ENCODE measurements around the gene MGST2.
"Not testable (repeated sequence)": the region's sequence is repeated elsewhere in the genome, so short reads cannot be mapped to it uniquely, and the experiment has no call there.

The MGST2 gene

GRCh38 chr4:139692309-139693012 is 26.8 kb downstream of the MGST2 start:
- Histone ChIP-seq H3K9me3 (ENCODE audit: severe bottlenecking) (no peaks in the 10 kb centered on the region), H3K4me1 (ENCODE audit: insufficient read depth, poor library complexity, severe bottlenecking) (no peaks in the 10 kb centered on the region), H3K27me3 (ENCODE audit: insufficient read depth, poor library complexity, severe bottlenecking) (no peaks in the 10 kb centered on the region), H3K36me3 (ENCODE audit: low read depth) (peaks cover 18% of the 10 kb centered on the region), H3K4me3 (ENCODE audit: severe bottlenecking) (no peak overlapping the region), H3K27ac (ENCODE audit: poor library complexity, severe bottlenecking) (no peak overlapping the region)
- DNase-seq (ENCODE audit: low spot score) (no peak), ATAC-seq (ENCODE audit: low read depth) (peak; percentile 25; the same call in 1 of the 3 replicates)
- TF ChIP-seq, protein P1, sequence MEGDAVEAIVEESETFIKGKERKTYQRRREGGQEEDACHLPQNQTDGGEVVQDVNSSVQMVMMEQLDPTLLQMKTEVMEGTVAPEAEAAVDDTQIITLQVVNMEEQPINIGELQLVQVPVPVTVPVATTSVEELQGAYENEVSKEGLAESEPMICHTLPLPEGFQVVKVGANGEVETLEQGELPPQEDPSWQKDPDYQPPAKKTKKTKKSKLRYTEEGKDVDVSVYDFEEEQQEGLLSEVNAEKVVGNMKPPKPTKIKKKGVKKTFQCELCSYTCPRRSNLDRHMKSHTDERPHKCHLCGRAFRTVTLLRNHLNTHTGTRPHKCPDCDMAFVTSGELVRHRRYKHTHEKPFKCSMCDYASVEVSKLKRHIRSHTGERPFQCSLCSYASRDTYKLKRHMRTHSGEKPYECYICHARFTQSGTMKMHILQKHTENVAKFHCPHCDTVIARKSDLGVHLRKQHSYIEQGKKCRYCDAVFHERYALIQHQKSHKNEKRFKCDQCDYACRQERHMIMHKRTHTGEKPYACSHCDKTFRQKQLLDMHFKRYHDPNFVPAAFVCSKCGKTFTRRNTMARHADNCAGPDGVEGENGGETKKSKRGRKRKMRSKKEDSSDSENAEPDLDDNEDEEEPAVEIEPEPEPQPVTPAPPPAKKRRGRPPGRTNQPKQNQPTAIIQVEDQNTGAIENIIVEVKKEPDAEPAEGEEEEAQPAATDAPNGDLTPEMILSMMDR (IDR thresholded peaks at IDR 0.05; ENCODE audit: poor library complexity, severe bottlenecking) = no peak

DNA sequence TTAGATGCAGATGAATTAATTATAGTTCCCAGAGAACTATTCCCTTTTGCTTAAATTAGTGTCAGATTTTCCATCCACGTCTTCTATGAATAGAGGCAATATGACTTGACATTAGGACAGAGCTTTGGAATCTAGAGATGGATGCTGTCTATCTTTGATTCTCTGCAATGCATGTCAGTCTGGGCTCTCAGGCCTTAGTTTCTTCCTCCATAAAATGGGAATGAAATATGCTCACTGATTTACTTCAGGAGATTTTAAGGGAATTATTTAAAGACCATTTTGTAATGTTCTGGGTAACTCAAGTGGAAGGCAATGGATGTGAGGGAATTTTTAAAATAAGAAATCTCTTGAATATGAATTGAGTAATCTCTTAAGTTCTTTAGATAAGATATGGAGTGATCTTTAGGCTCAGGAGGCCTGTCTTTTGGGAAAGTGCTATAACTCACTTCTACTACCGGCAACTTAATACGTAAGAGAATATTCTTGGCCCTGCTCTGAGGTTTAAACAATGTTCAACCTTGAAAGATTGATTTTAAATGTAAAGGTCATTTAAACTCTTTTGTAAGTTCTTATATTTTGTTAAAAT is 29.0 kb downstream of the MGST2 start:
- H3K9me3 ChIP-seq (ENCODE audit: severe bottlenecking) = no peaks in the 10 kb centered on the region
- H3K4me1 ChIP-seq (ENCODE audit: insufficient read depth, poor library complexity, severe bottlenecking) = no peaks in the 10 kb centered on the region
- no peak for DNase-seq (ENCODE audit: low spot score)
- no peak overlapping the region for H3K27ac ChIP-seq (ENCODE audit: poor library complexity, severe bottlenecking)
- H3K36me3 ChIP-seq (ENCODE audit: low read depth) = peaks cover 21% of the 10 kb centered on the region
- H3K4me3 ChIP-seq (ENCODE audit: severe bottlenecking) = no peak overlapping the region
- no peaks in the 10 kb centered on the region for H3K27me3 ChIP-seq (ENCODE audit: insufficient read depth, poor library complexity, severe bottlenecking)
- ATAC-seq (ENCODE audit: low read depth) = no peak
- TF ChIP-seq, protein P1 (IDR thresholded peaks at IDR 0.05; ENCODE audit: poor library complexity, severe bottlenecking) = no peak

DNA sequence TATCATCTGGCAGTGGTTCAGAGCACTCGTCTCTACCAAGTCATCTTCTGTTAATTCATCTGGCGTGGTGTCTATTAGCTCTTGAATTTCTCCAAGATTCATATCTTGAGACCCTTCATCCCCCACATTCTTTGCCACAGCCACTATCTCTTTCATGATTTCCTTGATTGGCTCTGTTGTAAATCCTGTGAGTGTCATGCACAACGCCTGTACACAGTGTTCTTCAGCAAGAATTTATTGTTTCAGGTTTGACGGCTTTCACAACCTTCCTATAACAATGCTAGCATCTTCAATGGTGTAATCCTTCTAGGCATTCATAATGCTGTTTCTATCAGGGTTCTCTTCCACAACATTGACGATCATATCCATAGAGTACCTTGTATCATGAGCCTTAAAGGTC is 30.9 kb downstream of the MGST2 start:
- H3K27ac ChIP-seq (ENCODE audit: poor library complexity, severe bottlenecking) = no peak overlapping the region
- TF ChIP-seq, protein P1 (IDR thresholded peaks at IDR 0.05; ENCODE audit: poor library complexity, severe bottlenecking) = no peak
- no peaks in the 10 kb centered on the region for H3K27me3 ChIP-seq (ENCODE audit: insufficient read depth, poor library complexity, severe bottlenecking)
- H3K4me1 ChIP-seq (ENCODE audit: insufficient read depth, poor library complexity, severe bottlenecking) = no peaks in the 10 kb centered on the region
- ATAC-seq (ENCODE audit: low read depth) (no peak), DNase-seq (ENCODE audit: low spot score) (no peak)
- no peak overlapping the region for H3K4me3 ChIP-seq (ENCODE audit: severe bottlenecking)
- no peaks in the 10 kb centered on the region for H3K9me3 ChIP-seq (ENCODE audit: severe bottlenecking)
- H3K36me3 ChIP-seq (ENCODE audit: low read depth) = peaks cover 21% of the 10 kb centered on the region

DNA sequence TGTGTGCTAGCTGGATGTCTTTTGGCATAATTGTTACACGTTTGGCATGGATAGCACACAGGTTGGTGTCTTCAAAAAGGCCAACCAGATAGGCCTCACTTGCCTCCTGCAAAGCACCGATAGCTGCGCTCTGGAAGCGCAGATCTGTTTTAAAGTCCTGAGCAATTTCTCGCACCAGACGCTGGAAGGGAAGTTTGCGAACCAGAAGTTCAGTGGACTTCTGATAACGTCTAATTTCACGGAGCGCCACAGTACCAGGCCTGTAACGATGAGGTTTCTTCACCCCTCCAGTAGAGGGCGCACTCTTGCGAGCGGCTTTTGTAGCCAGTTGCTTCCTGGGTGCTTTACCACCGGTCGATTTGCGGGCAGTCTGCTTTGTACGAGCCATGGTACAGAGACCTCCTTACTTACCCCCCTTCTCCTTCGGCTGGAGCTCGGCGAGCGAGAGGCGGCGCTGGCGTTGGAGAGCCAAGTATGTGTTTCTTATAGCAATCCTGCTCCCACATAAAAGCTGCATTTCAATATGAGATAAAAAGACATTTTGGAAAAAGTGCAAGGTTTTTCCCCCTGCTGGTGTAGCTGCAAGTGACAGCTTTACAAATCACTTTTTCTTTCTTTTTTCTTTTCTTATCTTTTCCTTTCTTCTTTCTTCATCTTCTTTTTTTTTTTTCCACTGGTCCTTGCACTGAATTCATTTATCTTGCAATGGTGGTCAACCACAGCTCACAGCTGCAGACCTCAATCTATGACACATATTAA is 32.7 kb downstream of the MGST2 start:
- H3K4me3 ChIP-seq (ENCODE audit: severe bottlenecking); H3K4me1 ChIP-seq (ENCODE audit: insufficient read depth, poor library complexity, severe bottlenecking); H3K27me3 ChIP-seq (ENCODE audit: insufficient read depth, poor library complexity, severe bottlenecking); ATAC-seq (ENCODE audit: low read depth); H3K9me3 ChIP-seq (ENCODE audit: severe bottlenecking); H3K27ac ChIP-seq (ENCODE audit: poor library complexity, severe bottlenecking); DNase-seq (ENCODE audit: low spot score): not testable (repeated sequence)
- H3K36me3 ChIP-seq (ENCODE audit: low read depth) = peaks cover 21% of the 10 kb centered on the region
- TF ChIP-seq, protein P1 (IDR thresholded peaks at IDR 0.05; ENCODE audit: poor library complexity, severe bottlenecking) = peak; percentile 31
